Forelimb muscle (tissue), 1 donor: ENCODE measurements around the gene ABCG1. TPM values are rescaled to one million over a fixed set of nuclear protein-coding genes. Genes with fewer than 3 reads are reported as not detected.

ENCODE experiments used
- DNase-seq: peaks from one replicate; pipeline ENCODE4 v3.0.0-alpha.2; 2013; ENCODE audit warnings: low read depth
- polyA plus RNA-seq: library from polyadenylated mRNA; unstranded; fragments of 120-200 nt; gene quantifications from one replicate; pipeline ENCODE4 v1.2.1, GENCODE V29; 2013; ENCODE audit not compliant: insufficient read length

Gene ABCG1
- polyA plus RNA-seq, 1 donor = 6.7 TPM

DNA sequence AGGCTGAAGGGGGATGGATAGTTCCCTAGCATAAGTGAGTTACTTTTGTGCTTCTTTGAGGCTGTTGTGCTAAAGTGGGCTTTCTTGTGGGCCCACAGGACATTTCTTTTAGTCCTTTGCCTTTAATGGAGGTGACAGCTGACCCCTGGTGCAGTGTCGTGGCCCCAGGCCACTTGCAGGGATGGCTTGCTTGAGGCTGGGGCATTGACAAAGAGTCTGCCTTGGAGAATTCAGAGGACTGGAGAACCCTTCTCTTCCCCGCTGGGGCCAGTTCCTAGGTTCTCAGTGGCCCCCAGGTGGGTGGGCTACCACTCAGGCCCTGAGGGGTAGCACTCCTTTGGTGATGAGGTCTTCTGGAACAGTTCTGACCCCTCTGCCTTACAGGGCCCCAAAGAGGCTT is 12.8 kb downstream of the ABCG1 start:
- no peak for DNase-seq

DNA sequence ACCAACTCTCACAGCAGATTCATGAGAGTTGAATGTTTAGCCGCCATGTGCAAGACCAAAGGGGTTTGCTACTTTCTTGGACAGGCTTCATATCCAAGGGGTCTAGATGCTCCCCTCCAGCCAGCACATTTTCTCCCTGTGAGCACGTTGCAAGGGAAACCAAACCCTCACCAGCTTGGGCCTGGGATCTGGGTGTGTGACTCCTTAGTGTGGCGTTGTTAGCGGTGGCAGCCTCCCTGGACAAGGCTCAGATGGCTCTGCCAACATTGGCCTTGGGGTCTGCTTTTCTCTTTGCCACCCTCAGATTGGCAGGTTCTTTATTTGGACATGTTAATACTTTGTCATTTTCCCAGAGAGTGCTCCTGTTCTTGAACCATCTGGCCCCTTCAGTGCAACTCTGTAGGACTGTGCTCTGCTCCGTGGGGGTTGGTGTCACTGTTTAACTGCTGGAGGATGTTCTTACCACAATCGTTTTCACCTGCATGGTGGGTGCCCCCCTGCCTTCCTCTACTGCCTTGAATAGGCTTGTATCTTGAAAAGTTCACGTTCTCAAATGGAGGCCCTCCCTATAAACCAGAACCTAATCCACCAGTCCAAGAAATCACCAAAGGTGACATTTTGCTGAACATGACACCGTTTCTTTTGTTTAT is 13.4 kb downstream of the ABCG1 start:
- no peak for DNase-seq

DNA sequence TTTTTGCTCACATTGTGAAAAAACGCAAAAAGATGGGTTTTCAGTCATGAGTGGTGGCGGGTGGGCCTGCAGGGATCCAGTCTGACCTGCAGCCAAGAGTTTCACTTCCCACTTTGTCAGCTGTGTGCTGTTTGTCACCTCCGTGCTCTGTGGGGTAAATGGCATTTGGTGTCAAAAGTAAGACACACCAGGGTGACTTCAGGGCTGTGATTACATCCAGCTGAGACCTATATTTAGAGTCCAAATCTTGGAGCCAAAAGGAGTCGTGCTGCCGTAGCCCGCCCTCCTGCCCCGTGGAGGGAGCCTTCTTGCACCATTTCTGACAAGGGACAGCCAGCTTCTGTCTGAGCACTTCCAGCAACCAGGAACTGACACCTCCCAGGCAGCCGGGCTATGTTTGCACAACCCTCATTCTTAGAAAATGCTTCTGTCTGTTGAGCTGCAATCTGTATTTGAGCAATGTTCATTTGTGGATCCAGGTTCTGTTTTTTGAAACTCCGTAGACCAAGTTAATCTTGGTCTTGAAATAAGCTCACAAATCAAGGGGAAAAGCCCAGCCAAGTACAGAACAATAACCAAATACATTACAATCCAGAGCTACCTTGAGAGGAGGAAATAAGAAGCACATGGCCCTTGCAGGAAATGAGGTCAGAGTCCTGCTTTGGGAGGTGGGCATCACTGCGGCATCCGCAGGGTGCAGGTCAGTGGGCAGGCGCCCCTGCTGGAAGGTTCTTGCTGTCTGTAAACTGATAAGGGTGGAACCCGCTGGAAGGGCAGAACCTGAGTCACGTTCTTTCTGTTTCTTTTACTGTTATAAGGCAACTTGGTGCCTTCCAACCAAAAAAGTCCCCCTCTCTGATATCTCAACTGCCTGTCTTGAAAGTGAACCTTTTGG is 14.4 kb downstream of the ABCG1 start:
- DNase-seq = no peak

DNA sequence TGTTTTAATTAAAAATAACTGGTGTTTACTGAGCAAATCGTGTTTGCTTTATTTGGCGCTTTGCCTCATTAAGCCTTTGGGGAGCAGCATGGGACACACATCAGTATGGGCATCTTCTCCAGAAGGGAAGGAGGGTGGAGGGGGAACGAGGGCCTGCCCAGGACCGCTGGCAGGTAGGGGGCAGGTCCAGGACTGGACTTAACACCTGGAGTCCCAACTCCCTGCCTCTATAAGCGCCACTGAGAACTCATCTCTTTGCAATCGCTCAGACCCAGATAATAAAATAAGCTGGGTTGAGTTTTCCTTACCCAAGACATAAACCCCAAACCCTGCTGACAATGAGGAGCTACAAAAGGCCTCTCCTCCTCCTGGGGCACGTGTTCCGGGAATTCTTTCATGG is 15.1 kb downstream of the ABCG1 start:
- no peak for DNase-seq

DNA sequence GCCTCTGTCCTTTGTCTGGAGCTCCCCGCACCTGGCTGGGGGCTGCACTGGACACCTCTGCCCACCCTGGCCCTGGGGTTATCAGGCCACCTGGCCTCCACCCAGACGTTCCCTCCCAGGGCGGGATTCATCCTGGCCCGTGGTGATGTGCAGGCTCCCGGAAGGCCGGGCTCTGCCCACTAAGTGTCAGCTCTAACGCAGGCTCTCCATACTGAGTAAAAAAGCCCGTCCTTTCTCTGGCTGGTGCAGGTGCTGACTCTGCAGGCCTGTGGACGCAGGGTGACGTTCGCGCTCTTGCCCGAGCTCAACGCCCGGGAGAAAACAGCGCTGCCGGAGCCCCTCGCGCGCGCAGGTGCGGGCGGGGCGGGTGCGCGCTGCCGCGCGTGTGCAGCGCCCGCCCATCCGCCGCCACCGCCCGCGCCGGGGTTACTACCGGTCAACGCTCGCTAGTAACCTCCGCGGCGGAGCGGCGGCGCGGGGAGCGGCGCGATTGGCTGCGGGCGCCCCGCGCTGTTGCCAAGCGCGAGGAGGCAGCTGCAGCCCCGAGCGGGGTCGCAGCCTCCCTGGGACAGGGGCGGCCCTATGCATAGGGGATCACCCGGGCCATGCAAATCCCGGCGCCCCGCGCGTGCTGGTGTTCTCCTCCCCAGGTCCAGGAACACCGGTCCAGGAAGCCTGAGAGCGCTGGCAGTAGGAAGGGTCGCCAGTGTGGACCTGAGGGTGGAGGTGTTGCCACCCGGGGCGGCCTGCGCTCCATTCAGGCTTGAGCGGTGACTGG is 15.7 kb downstream of the ABCG1 start:
- DNase-seq = no peak

DNA sequence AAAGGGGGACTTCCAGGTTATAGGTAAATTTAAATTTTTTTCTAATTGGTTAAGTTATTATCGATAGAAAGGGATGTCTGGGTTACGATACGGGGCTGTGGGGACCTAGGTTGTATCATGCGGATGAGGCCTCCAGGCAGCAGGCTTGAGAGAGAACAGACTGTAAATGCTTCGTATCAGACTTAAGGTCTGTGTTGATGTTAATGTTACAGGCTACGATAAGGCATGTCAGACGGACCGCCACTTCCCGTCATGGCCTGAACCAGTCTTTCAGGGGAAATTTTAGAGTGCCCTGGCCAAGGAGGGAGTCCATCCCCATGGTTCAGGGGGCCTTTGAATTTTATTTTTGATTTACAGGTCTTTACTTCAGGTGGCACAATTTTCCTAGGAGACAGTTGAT is 16.7 kb downstream of the ABCG1 start:
- DNase-seq = no peak

DNA sequence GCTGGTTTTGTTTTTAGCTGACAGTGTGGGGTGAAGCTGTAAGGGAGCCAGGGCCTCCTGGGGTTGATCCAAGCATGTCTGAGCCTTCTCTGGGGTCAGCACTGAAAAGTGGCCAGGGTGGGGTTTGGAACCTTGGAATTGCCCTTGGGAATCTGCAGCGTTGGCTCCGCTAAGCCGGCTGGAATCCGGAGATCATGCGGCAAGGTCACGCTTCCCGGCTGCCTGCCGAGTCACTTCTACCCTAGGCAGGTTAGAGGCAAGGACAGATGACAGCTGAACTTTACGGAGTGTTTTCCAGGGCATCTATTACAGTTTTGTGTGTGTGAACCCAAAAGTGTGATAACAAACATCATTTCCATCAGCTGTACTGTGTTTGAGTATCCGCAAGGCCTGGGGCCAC is 17.1 kb downstream of the ABCG1 start:
- DNase-seq = no peak

DNA sequence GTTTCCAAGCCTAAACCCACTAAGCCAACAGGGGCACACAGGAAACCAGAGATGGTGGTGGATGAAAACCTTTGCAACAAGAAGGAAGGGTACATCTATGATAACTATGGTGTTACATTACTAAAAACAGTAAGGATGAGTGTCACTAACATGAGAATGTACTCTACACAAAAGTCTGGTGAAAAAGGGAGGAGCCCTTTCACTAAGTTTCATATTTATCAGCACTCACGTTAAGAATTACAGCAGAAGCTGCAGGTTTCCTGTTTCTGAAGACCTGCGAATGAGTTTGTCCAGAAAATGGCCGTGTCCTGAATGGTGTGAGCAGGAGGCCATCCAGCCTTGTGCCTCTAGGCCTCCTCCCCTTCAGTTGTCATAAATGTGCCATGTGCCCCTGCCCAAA is 17.8 kb downstream of the ABCG1 start:
- DNase-seq = no peak

DNA sequence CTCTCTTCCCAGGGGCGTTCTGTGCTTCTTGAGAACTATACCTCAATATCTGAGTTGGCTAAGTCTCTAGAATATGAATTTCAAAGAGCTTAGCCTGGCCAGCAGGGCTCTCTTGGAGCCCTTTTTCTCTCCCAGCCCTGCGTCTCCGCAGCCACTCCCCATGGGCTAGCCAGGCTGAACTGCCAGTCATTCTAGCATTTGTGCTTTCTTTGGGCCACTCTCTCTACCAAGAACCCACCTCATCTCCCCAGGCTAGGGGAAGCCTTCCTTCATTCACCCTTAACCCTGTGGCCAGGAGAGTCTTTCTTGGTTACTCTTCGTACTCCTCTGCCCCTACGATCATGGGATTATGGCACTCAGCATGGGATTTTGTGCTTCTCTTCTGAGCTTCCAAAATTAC is 18.2 kb downstream of the ABCG1 start:
- no peak for DNase-seq

DNA sequence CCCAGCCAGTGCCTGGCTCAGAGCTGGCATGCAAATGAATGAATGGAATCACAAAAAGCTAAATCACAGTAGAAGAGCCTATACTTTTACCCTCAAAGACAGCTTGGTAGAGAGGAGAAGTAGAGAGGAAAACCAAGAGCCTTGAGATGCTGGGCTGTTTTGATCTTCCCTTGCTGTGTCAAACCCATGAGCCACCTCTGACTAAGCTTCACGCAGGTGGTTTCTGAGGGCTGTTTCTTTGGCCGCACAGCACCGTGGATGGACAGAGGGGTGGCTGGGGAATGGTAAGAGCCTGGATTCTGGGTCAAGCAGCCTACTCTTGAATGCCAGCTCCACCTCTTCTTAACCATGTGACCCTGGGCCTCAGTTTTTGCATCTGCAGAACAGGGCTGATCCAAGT is 18.6 kb downstream of the ABCG1 start:
- no peak for DNase-seq

DNA sequence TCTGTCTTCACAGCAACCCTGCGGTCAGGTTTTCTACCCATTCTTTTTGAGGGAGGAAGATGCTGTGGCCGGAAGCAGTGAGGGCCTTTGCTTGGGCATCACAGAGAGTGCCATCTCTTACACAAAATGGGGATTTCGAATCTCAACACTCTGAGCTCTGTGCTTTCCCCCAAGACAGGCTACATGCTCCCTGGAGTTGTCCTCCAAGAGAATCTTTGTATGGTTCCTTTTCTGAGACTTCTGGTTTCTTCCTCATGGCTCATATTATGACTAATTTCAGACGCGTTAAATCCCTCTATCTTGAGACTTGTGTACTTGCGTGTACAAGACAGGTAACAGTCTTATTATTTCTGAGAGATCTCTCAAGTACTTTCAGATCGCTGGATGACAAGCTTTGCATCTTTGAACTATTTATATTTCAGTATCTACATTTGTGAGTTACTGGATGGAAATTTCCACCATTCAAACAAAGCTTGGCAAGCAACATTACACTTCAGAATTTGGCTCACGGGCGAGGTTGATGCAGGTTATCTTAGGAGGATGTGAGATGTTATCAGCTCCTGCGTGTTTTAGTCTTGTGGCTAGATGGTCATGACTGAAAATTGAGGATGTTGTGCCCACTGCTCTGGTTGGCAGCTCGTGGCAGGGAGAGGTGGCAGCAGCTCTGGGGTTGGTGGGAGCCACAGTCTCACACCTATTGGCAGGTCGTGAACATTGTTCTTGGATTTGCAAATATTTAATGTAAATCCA is 19.4 kb downstream of the ABCG1 start:
- DNase-seq = no peak

DNA sequence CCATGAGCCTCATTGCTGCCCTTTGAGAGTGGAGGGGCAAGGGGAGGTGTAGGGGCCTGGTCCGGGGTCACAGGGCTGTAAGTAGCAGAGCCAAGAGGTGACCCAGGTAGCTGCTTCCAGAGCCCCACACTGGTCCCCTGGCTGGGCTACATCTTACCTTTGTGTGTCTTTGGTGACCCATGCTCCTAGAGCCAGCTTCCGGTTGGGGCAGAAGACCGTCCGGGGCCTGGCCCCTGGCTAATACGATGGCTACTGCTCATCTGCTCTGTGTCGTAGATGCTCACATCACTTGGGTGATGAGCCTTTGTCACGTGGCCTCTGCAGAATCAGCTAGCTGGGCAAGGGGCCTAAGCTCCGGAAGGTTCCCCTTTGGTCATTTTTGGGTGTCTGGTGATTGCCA is 20.6 kb downstream of the ABCG1 start:
- no peak for DNase-seq

DNA sequence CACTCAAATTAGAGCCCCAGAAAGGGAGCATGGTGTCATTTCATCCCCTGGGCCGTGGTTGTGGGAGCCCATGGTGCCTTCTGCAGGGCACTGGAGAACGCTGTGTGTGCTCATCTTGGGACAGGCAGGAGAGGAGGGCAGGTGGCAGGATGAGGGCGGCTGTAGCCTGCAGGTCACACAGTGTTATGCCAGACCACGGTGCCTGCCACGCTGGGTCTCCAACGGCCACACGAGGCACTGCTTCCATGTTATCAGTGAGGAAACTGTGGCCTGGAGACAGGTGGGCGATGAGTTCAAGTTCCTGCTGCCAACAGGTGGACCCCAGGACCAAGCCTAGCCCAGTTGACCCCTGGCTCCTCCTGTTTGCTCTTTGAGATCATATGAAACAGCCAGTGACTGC is 21.0 kb downstream of the ABCG1 start:
- no peak for DNase-seq

DNA sequence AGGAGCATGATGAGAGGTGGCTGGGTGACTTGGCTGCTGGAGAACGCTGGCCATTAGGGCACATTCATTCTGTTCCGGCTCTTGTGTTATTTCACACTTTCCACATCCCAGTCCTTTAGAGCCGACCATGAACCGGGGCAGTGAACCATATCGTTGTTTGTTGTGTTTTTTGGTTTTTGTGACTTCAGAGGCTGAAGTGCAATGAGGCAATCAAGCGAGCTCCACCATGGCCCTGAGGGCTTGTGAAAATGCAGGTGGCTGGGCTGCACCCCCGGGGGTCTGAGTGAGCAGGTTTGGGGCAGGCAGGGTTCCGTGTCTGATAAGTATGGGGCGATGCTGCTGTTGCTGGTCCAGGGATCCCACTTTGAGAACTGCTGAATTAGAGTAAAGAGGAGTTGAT is 23.7 kb downstream of the ABCG1 start:
- DNase-seq = no peak

DNA sequence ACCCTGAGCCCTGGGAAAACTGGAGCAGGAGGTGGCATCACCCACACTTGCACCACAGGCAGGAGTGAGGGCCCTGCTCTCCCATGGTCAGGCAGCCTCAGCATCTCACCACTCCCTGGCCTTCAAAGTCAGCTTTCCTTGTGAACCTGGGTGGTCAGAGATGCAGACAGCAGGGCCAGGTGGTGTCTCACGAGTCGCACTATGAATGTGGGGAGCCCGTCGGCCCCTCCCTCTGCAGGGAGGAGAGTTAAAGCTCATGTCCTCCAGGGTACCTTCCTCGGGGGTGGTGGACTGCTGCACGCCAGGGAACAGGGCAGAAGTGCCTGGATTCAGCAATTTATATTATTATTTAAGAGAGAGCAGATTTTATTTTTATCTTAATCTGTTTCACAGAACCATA is 24.1 kb downstream of the ABCG1 start:
- DNase-seq = no peak

DNA sequence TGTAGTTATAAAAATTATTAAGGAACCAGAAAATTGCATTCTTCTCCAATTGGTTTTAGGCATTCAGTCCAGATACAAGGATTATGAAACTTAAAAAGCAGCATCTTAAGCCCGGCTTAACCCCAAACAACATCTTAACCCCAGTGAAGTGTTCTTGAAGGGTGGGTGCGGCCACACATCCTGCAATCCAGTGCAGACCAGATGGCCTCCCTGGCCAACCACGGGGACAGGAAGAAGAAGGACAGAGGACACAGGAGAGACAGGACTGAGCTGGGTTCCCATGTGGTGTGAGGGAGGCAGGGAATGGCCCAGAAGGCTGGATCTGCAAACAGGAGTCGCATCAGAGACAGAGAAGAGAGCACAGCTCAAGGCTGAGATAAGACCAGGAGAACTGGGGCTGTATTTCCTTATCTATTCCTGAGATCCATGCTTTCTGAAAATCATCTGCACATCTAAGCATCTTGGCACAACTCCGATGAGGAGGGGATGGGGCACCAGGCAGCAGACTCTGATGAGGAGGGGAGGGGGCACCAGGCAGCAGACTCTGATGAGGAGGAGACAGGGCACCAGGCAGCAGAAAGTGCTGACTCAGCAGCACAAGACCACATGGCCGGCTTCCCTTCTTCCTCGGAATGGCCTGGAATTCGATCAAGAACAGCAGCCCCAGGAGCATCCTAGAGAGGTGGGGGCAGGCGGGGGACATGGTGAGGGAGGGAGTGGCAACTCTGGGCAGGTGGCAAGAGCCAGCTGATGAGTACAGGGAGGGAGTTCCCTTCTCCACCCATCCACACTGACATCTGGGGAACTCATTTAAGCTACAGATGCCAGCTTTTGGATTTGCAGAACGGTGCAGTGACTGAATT is 26.6 kb downstream of the ABCG1 start:
- no peak for DNase-seq

DNA sequence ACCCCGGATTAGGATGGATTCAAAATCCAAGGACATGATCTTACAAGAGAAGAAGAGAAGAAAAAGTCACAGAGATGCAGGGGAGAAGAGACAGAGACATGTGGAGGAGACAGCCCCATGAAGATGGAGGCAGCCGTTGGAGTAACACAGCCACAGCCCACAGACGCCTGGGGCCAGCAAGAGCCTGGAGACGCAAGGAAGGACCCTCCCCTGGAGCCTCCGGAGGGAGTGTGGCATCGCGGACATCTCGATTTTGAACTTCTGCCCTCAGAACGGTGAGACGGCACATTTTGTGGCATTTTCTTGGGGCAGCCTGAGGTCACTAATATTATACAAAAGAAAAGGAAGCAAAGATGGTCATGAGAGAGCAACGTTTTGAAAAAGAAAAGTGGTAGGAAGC is 28.8 kb downstream of the ABCG1 start:
- no peak for DNase-seq

DNA sequence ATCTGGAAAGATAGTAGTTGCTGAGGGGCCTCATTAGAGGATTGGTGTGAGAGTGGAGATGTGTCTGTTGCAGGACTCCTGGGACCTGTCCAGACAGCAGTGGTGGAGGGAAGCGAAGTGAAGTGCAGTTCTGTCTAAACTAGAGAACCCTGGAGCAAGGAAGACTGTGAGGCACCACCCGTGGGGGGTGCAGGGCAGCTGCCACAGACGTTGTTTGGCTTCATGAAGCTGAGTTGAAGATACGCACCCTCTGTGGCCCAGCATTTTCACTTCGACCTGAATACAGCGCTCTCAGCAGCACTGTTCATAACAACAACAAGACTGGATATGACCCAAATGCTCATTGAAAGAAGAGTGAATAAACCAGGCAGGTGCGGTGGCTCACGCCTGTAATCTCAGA is 29.3 kb downstream of the ABCG1 start:
- DNase-seq = no peak

DNA sequence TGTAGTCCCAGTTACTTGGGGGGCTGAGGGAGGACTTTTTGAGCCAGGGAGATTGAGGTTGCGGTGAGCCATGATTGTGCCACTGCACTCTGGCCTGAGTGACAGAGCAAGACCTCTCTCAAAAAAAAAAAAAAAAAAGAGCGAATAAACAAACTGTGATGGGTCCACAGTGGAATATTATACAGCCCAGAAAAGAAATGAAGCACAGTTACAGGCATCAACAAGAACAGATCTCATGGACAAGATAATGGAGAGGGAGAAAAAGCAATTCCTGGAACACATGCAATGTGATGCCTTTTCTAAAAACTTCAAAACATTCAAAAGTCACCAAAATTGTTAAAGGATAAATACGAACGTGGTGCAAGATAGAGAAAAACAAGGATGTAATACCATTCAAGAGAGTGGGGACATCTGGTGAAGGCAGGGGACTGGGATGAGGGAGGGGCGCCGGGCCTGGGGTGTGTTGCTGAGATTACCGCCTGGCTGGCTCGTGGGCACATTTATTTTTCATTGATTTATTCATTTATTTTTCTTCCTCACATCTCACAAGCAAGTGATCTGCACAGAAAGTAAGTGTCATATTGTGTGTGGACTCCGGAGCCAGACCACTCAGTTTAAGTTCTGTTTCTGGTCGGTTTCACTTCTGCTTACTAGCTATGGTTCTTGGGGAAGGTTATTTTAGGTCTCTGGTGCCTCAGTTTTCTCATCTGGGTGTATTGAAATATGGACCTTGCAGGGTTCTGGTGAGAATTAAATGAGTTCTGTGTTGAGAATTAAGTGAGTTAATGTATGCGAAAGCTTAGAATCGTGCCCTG is 30.1 kb downstream of the ABCG1 start:
- no peak for DNase-seq
